Transverse colon (tissue), 4 donors: ENCODE data around the gene OPN3. TPM values are rescaled to one million over a fixed set of nuclear protein-coding genes. Genes with fewer than 3 reads are reported as not detected.

Source experiments
- DNase-seq: peaks from one replicate; pipeline ENCODE4 v3.0.0-alpha.2; 2019
- H3K27ac ChIP-seq, 4 donors: fragments of 200-600 bp; sonication (generic); 2 replicates each; pipeline ENCODE4 v1.5.1; 2016 to 2018; ENCODE audit warnings: inconsistent platforms in 4 of 4
- H3K27me3 ChIP-seq: fragments of 200-600 bp; sonication (generic); 2 replicates; pipeline ENCODE4 v1.5.1; 2017; ENCODE audit warnings: inconsistent platforms
- H3K36me3 ChIP-seq, 4 donors: fragments of 200-600 bp; sonication (generic); 2 replicates each; pipeline ENCODE4 v1.5.1; 2017 to 2019; ENCODE audit warnings: inconsistent platforms in 4 of 4
- H3K4me1 ChIP-seq, 4 donors: fragments of 200-600 bp; sonication (generic); 2 replicates each; pipeline ENCODE4 v1.5.1; 2017 to 2020; ENCODE audit warnings: inconsistent platforms in 4 of 4
- H3K4me3 ChIP-seq, 4 donors: fragments of 200-600 bp; sonication (generic); 1 replicate in 1 of 4; 2 replicates in 3 of 4; pipeline versions ENCODE4 v1.5.1 to v1.6.1; 2017 to 2019; ENCODE audit warnings: inconsistent platforms in 4 of 4
- H3K9me3 ChIP-seq, 2 donors: fragments of 200-600 bp; sonication (generic); 2 replicates each; pipeline ENCODE4 v1.5.1; 2017 to 2019; ENCODE audit warnings: inconsistent platforms in 2 of 2
- EP300 ChIP-seq: sonication (generic); formaldehyde crosslinking; IDR thresholded peaks from one replicate; pipeline ENCODE4 v1.6.1; 2017; ENCODE audit warnings: antibody characterized with exemption, low read depth
- POLR2A ChIP-seq: fragments of 450-650 bp; IDR thresholded peaks from one replicate; pipeline ENCODE4 v1.6.1; 2016; ENCODE audit warnings: antibody characterized with exemption, mild to moderate bottlenecking, moderate library complexity
- POLR2AphosphoS5 ChIP-seq, 3 donors: sonication (generic); formaldehyde crosslinking; IDR thresholded peaks; one replicate each; pipeline ENCODE4 v1.6.1; 2016; ENCODE audit warnings: antibody characterized with exemption in 3 of 3
- WGBS, 2 donors: methylation state at CpG; one replicate each; pipeline ENCODE4 v1.1.5; 2018; ENCODE audit warnings: low coverage in 1 of 2; 5-methylcytosine and 5-hydroxymethylcytosine counted together
- in situ Hi-C, 4 donors: fragments of 200-750 bp; cut with MboI; loops; one replicate each; pipeline versions ENCODE4 v1.15.0 to v1.15.1; 2017; ENCODE audit warnings: low sequenced_read_pairs in 3 of 4, low pct_ligation_motif_present in 1 of 4, low pct_unique_long_range_greater_than_20kb in 1 of 4
- intact Hi-C: fragments of 100-400 bp; cut with DNase I; formaldehyde crosslinking; loops from one replicate; pipeline ENCODE4 v1.15.1; 2023; ENCODE audit warnings: low total_unique reads
- total RNA-seq, 4 donors: library from RNA; depleted of rRNA; stranded (reverse); fragments of >200 nt; gene quantifications; one replicate each; pipeline ENCODE4 v1.1.0, GENCODE V29; 2016
- TF ChIP-seq, protein P1 (sequence below), 5 experiments: fragments of 200-600 bp in 3 of 5; fragments of 450-650 bp in 2 of 5; sonication (generic) in 3 of 5; IDR thresholded peaks; 1 replicate in 2 of 5; 2 replicates in 3 of 5; pipeline ENCODE4 v1.5.1; 2016 to 2017; ENCODE audit warnings: antibody characterized with exemption in 5 of 5, inconsistent platforms in 3 of 5, mild to moderate bottlenecking in 2 of 5, moderate library complexity in 1 of 5

OPN3 gene
- total RNA-seq, 4 donors from 2014 or later, result 23.5 to 107 (median 49.3) TPM

DNA sequence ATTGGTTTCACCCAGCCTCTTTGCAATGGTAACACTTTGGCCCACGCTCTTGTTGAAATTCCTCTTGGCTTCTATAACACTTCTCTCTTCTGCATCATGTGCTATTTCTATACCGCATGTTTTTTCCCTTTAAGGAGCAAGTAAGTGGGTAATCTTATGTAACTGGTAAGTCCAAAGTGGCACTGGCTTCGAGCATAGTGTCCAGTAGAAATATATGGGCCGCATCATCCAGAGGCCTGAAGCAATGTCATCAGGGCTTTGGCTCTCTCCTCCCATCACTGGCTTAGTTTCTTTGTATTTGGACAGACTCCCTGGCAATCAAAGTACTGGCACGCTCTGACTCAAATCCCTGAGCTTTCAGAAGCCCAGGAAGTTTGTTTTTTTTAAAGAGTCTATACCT, 17.5 kb downstream of the OPN3 start:
- Histone ChIP-seq H3K9me3 (no peaks in the 10 kb centered on the region), H3K36me3 (no peaks in the 10 kb centered on the region), H3K4me3 (no peak overlapping the region), H3K4me1 (peaks cover 0 to 41% (median 15%) of the 10 kb centered on the region in 4 donors), H3K27me3 (no peaks in the 10 kb centered on the region), H3K27ac (no peak overlapping the region)
- in situ Hi-C loops, result loop anchor here in 3 of 4 donors (25.0 kb wide), 2 partner anchors 215 to 365 kb away; partner anchors contain the start of genes EXO1 (in 2 of the 3) and MAP1LC3C (in 2 of the 3)
- DNase-seq, result no peak
- WGBS, 2 donors, result 89 to 90% methylated on average over 4 to 5 of the region's 5 CpGs
- intact Hi-C loops, result no loop called here
- no peak for TF ChIP-seq POLR2A
- TF ChIP-seq POLR2AphosphoS5 (IDR thresholded peaks at IDR 0.05), result no peak
- TF ChIP-seq, protein P1, sequence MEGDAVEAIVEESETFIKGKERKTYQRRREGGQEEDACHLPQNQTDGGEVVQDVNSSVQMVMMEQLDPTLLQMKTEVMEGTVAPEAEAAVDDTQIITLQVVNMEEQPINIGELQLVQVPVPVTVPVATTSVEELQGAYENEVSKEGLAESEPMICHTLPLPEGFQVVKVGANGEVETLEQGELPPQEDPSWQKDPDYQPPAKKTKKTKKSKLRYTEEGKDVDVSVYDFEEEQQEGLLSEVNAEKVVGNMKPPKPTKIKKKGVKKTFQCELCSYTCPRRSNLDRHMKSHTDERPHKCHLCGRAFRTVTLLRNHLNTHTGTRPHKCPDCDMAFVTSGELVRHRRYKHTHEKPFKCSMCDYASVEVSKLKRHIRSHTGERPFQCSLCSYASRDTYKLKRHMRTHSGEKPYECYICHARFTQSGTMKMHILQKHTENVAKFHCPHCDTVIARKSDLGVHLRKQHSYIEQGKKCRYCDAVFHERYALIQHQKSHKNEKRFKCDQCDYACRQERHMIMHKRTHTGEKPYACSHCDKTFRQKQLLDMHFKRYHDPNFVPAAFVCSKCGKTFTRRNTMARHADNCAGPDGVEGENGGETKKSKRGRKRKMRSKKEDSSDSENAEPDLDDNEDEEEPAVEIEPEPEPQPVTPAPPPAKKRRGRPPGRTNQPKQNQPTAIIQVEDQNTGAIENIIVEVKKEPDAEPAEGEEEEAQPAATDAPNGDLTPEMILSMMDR (IDR thresholded peaks at IDR 0.05), result no peak
- no peak for TF ChIP-seq EP300

DNA sequence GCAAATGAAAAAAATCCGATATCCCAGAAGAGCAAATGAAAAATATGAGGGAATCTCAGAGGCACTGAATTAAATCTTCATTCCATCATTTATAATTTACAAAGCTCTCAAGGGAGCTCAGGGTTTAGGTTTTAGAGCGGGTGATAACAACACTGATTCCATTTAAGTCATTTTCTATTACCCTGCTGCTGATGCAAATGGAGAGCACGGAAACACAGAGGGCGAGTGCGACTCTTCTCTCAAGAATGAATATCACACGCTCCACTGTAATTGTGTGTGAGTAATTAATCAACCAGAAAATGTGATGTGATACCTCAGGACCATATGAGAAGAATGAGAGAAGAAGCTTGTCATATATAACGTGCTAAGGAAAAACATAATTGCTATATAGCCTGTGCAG, 22.7 kb downstream of the OPN3 start:
- intact Hi-C loops (no loop called here), in situ Hi-C loops (loop anchor here in 3 of 4 donors (25.0 kb wide), 2 partner anchors 220 to 370 kb away; partner anchors contain the start of genes EXO1 (in 2 of the 3) and MAP1LC3C (in 2 of the 3))
- Histone ChIP-seq H3K27me3 (no peaks in the 10 kb centered on the region), H3K4me1 (peaks cover 0 to 38% (median 5%) of the 10 kb centered on the region in 4 donors), H3K36me3 (no peaks in the 10 kb centered on the region), H3K27ac (no peak overlapping the region), H3K4me3 (no peak overlapping the region), H3K9me3 (no peaks in the 10 kb centered on the region)
- no peak for TF ChIP-seq EP300
- no peak for TF ChIP-seq POLR2AphosphoS5 (IDR thresholded peaks at IDR 0.05)
- no peak for TF ChIP-seq POLR2A
- TF ChIP-seq, protein P1 (IDR thresholded peaks at IDR 0.05), result no peak
- DNase-seq, result no peak
- WGBS, 2 donors, result 84 to 94% methylated on average over 5 to 7 of the region's 7 CpGs

DNA sequence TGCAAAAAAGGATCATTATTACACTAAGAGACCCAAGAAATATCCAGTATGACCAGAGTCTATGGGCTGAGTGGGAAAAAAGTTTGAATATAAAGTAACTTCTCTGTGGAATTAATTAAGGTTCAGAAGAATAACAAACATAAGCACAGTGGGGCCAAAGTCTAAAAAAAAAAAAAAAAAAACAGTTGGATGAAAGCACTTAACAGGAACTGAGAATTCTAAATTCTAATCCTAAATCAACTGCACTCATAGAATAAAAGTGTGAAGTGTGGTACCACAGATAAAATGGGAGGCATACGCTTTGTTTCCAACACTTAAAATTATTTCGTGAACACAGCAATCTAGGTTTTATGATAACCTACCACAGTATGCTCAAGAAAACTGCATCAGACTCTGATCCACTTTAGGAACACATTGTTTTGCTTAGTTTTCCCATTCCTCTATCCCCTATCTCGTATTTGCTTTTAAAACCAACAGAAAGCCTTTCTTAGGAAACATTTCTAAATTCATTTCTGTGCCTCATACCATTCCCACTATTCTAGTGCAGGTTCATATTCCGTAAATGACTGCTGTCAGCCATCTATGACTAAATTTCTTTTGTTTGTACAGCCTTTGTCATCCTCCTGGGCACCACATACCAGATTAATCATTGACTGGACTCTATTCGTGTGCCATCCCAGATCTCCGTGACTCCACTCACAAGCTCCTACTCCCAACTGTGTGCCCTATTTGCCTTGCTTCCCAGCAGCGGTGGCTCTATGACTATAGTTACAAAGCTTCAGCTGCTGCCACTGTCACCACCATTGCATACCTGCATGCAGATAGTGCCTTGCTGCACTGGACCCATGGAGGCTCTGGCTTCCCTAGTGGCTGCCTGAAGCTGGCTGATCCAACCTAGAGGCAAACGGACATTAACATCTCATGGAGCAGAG, 24.9 kb downstream of the OPN3 start:
- in situ Hi-C loops (loop anchor here in 3 of 4 donors (25.0 kb wide), 2 partner anchors 222 to 372 kb away; partner anchors contain the start of genes EXO1 (in 2 of the 3) and MAP1LC3C (in 2 of the 3)), intact Hi-C loops (no loop called here)
- peak overlapping the region in 1 of 4 donors; percentile 9 for H3K4me3 ChIP-seq
- H3K36me3 ChIP-seq, result no peaks in the 10 kb centered on the region
- peaks cover 3 to 57% (median 14%) of the 10 kb centered on the region in 4 donors for H3K4me1 ChIP-seq
- no peaks in the 10 kb centered on the region for H3K27me3 ChIP-seq
- TF ChIP-seq POLR2AphosphoS5 (IDR thresholded peaks at IDR 0.05) (peak in 1 of 3 donors; percentile 20), POLR2A (no peak)
- DNase-seq, result peak; percentile 35
- no peaks in the 10 kb centered on the region for H3K9me3 ChIP-seq
- H3K27ac ChIP-seq, result peak overlapping the region; percentile 23 to 53 (median 36)
- 59 to 68% methylated on average over 8 of the region's 8 CpGs for WGBS, 2 donors

DNA sequence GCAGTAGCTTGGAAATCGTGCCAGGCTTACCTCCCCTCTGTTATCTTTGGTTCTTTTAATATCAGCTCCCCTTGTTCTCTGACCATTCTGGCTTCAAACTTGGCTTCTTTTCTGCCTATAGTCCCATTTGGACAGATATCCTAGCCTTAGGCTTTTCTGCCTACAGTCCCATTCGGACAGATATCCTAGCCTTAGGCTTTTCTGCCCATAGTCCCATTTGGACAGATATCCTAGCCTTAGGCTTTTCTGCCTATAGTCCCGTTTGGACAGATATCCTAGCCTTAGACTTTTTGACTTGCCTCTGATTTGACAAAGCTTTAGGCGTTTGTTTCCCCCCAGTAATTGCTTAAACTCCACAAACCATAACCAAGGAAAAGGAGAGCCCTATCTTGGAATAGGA, 25.6 kb downstream of the OPN3 start:
- Histone ChIP-seq H3K27me3 (no peaks in the 10 kb centered on the region), H3K4me3 (no peak overlapping the region), H3K36me3 (no peaks in the 10 kb centered on the region), H3K9me3 (no peaks in the 10 kb centered on the region), H3K4me1 (peaks cover 3 to 54% (median 14%) of the 10 kb centered on the region in 4 donors), H3K27ac (peak overlapping the region in 2 of 4 donors; percentile 37 to 53)
- in situ Hi-C loops (loop anchor here in 3 of 4 donors (25.0 kb wide), 2 partner anchors 223 to 373 kb away; partner anchors contain the start of genes EXO1 (in 2 of the 3) and MAP1LC3C (in 2 of the 3)), intact Hi-C loops (no loop called here)
- 60 to 75% methylated on average over 4 of the region's 4 CpGs for WGBS, 2 donors
- TF ChIP-seq EP300 (no peak), POLR2AphosphoS5 (IDR thresholded peaks at IDR 0.05) (no peak), POLR2A (no peak)
- TF ChIP-seq, protein P1 (IDR thresholded peaks at IDR 0.05), result no peak
- no peak for DNase-seq
